Astrocyte (in vitro differentiated cells and primary cell): Measurements from ENCODE around the gene ZSCAN23. TPM values are rescaled to one million over a fixed set of nuclear protein-coding genes. Genes with fewer than 3 reads are reported as not detected.

Experiments
- DNase-seq: peaks from one replicate; pipeline ENCODE4 v3.0.0-alpha.2; 2010; ENCODE audit warnings: low read depth
- FAIRE-seq: peaks from 2 replicates; lab custom pipeline; 2011; peaks lifted over from hg19 to GRCh38; lab: Jason Lieb, UNC
- H2AFZ ChIP-seq: 2 replicates; pipeline ENCODE4 v1.6.0; 2012; ENCODE audit warnings: low read depth, low read length, inconsistent platforms
- H3K27ac ChIP-seq: 2 replicates; pipeline ENCODE4 v1.5.1; 2011; ENCODE audit warnings: low read depth, low read length, inconsistent platforms
- H3K27me3 ChIP-seq: 2 replicates; pipeline ENCODE4 v1.6.0; 2011; ENCODE audit warnings: low read length, inconsistent platforms; ENCODE audit not compliant: insufficient read depth
- H3K36me3 ChIP-seq: 2 replicates; pipeline ENCODE4 v1.5.1; 2011; ENCODE audit warnings: low read length, inconsistent platforms; ENCODE audit not compliant: insufficient read depth
- H3K4me1 ChIP-seq: 2 replicates; pipeline ENCODE4 v1.5.1; 2011; ENCODE audit warnings: low read length, inconsistent platforms; ENCODE audit not compliant: insufficient read depth
- H3K4me2 ChIP-seq: 2 replicates; pipeline ENCODE4 v1.6.0; 2012; ENCODE audit warnings: low read length, inconsistent platforms
- H3K4me3 ChIP-seq: 2 replicates; pipeline ENCODE4 v1.5.1; 2011; ENCODE audit warnings: low read depth, mild to moderate bottlenecking, low read length, inconsistent platforms; ENCODE audit not compliant: insufficient read depth
- H3K79me2 ChIP-seq: 2 replicates; pipeline ENCODE4 v1.6.0; 2012; ENCODE audit warnings: mild to moderate bottlenecking, low read length, inconsistent platforms; ENCODE audit not compliant: insufficient read depth
- H3K9ac ChIP-seq: 2 replicates; pipeline ENCODE4 v1.6.0; 2012; ENCODE audit warnings: mild to moderate bottlenecking, low read length, inconsistent platforms
- H3K9me3 ChIP-seq: 2 replicates; pipeline ENCODE4 v1.5.1; 2012; ENCODE audit warnings: low read depth, mild to moderate bottlenecking, low read length, inconsistent platforms; ENCODE audit not compliant: insufficient read depth
- H4K20me1 ChIP-seq: 2 replicates; pipeline ENCODE4 v1.6.0; 2012; ENCODE audit warnings: low read length, inconsistent platforms; ENCODE audit not compliant: insufficient read depth
- H3K27ac Mint-ChIP-seq: one replicate; pipeline ENCODE4 v1.8.0; 2021; ENCODE audit warnings: mild to moderate bottlenecking, mixed read lengths; ENCODE audit not compliant: unreplicated experiment
- H3K27me3 Mint-ChIP-seq: one replicate; pipeline ENCODE4 v1.8.0; 2021; ENCODE audit warnings: low read depth, mixed read lengths; ENCODE audit not compliant: unreplicated experiment
- H3K36me3 Mint-ChIP-seq: one replicate; pipeline ENCODE4 v1.8.0; 2021; ENCODE audit warnings: low read depth, mixed read lengths; ENCODE audit not compliant: unreplicated experiment
- H3K4me1 Mint-ChIP-seq: one replicate; pipeline ENCODE4 v1.8.0; 2021; ENCODE audit warnings: low read depth, mixed read lengths; ENCODE audit not compliant: unreplicated experiment
- H3K4me3 Mint-ChIP-seq: one replicate; pipeline ENCODE4 v1.8.0; 2021; ENCODE audit warnings: mild to moderate bottlenecking, moderate library complexity, mixed read lengths; ENCODE audit not compliant: unreplicated experiment
- H3K9me3 Mint-ChIP-seq: one replicate; pipeline ENCODE4 v1.8.0; 2021; ENCODE audit warnings: mild to moderate bottlenecking, mixed read lengths; ENCODE audit not compliant: unreplicated experiment
- CTCF ChIP-seq: IDR thresholded peaks from 2 replicates; pipeline ENCODE4 v1.5.1; 2011; ENCODE audit warnings: low read depth, mild to moderate bottlenecking, inconsistent platforms, low read length, moderate library complexity; ENCODE audit not compliant: insufficient read depth
- EZH2 ChIP-seq: IDR thresholded peaks from 2 replicates; pipeline ENCODE4 v1.6.1; 2012; ENCODE audit warnings: mild to moderate bottlenecking, low read length, inconsistent platforms; ENCODE audit not compliant: insufficient read depth
- total RNA-seq: library from RNA; stranded (reverse); gene quantifications from 2 replicates; pipeline ENCODE4 v1.2.1, GENCODE V29; 2021

Gene ZSCAN23
- total RNA-seq, 1 donor from 2014 or later: 4.8 TPM

- no peak overlapping the region for H3K27ac Mint-ChIP-seq
- no peak for FAIRE-seq
- no peak overlapping the region for H3K4me2 ChIP-seq
- peaks cover 28% of the 10 kb centered on the region for H3K36me3 Mint-ChIP-seq
- H3K4me3 Mint-ChIP-seq: no peak overlapping the region
- H3K9me3 ChIP-seq: peaks cover 9% of the 10 kb centered on the region
- peaks cover 9% of the 10 kb centered on the region for H3K4me1 Mint-ChIP-seq
- H3K79me2 ChIP-seq: peaks cover 60% of the 10 kb centered on the region
- no peaks in the 10 kb centered on the region for H3K4me1 ChIP-seq
- H3K4me3 ChIP-seq: no peak overlapping the region
- H3K9me3 Mint-ChIP-seq: peaks cover 9% of the 10 kb centered on the region
- peaks cover 34% of the 10 kb centered on the region for H3K36me3 ChIP-seq
- no peak overlapping the region for H2AFZ ChIP-seq
- no peak overlapping the region for H3K27ac ChIP-seq
- no peak for TF ChIP-seq EZH2
- no peak for TF ChIP-seq CTCF
- DNase-seq: no peak
- peaks cover 19% of the 10 kb centered on the region for H4K20me1 ChIP-seq
- H3K9ac ChIP-seq: no peak overlapping the region
- H3K27me3 ChIP-seq: no peaks in the 10 kb centered on the region
- H3K27me3 Mint-ChIP-seq: no peaks in the 10 kb centered on the region
These were observed 49.2 kb downstream of the ZSCAN23 start for GRCh38 chr6:28393912-28394662.

GRCh38 chr6:28390688-28391087 is 52.6 kb downstream of the ZSCAN23 start:
- H3K4me1 Mint-ChIP-seq: no peaks in the 10 kb centered on the region
- Histone ChIP-seq H3K9me3 (peaks cover 9% of the 10 kb centered on the region), H2AFZ (no peak overlapping the region), H3K79me2 (peaks cover 35% of the 10 kb centered on the region), H3K4me2 (no peak overlapping the region), H3K4me3 (no peak overlapping the region), H3K36me3 (peaks cover 37% of the 10 kb centered on the region), H4K20me1 (peaks cover 19% of the 10 kb centered on the region), H3K4me1 (no peaks in the 10 kb centered on the region), H3K27ac (no peak overlapping the region), H3K9ac (no peak overlapping the region), H3K27me3 (no peaks in the 10 kb centered on the region)
- peaks cover 33% of the 10 kb centered on the region for H3K36me3 Mint-ChIP-seq
- no peaks in the 10 kb centered on the region for H3K27me3 Mint-ChIP-seq
- no peak for DNase-seq
- peaks cover 9% of the 10 kb centered on the region for H3K9me3 Mint-ChIP-seq
- H3K4me3 Mint-ChIP-seq: no peak overlapping the region
- H3K27ac Mint-ChIP-seq: no peak overlapping the region
- TF ChIP-seq CTCF: no peak
- TF ChIP-seq EZH2: no peak
- FAIRE-seq: no peak

- H3K27ac Mint-ChIP-seq: no peak overlapping the region
- no peak overlapping the region for H3K27ac ChIP-seq
- DNase-seq (no peak), FAIRE-seq (no peak)
- no peaks in the 10 kb centered on the region for H3K27me3 Mint-ChIP-seq
- peaks cover 9% of the 10 kb centered on the region for H3K4me1 Mint-ChIP-seq
- no peaks in the 10 kb centered on the region for H3K27me3 ChIP-seq
- peaks cover 20% of the 10 kb centered on the region for H3K36me3 ChIP-seq
- TF ChIP-seq CTCF (no peak), EZH2 (no peak)
- peaks cover 8% of the 10 kb centered on the region for H3K79me2 ChIP-seq
- H3K4me2 ChIP-seq: no peak overlapping the region
- peaks cover 3% of the 10 kb centered on the region for H3K9me3 Mint-ChIP-seq
- H3K9me3 ChIP-seq: no peaks in the 10 kb centered on the region
- no peak overlapping the region for H3K4me3 ChIP-seq
- H3K4me3 Mint-ChIP-seq: peak overlapping the region; percentile 2
- H4K20me1 ChIP-seq: no peaks in the 10 kb centered on the region
- no peak overlapping the region for H2AFZ ChIP-seq
- no peaks in the 10 kb centered on the region for H3K4me1 ChIP-seq
- no peak overlapping the region for H3K9ac ChIP-seq
- peaks cover 23% of the 10 kb centered on the region for H3K36me3 Mint-ChIP-seq
These were observed 59.2 kb downstream of the ZSCAN23 start for GRCh38 chr6:28384143-28384533.
